C1 segment of cervical spinal cord (tissue), 14 donors: Measurements from ENCODE around the gene CCL20.

ENCODE experiments used
- DNase-seq, 14 donors: peaks; one replicate each; lab custom pipeline; 2025; lab: John Stamatoyannopoulos, UW

CCL20 gene

GRCh38 chr2:227802882-227803281 lies 10.8 kb upstream of the CCL20 start:
- DNase-seq, result no peak

DNA sequence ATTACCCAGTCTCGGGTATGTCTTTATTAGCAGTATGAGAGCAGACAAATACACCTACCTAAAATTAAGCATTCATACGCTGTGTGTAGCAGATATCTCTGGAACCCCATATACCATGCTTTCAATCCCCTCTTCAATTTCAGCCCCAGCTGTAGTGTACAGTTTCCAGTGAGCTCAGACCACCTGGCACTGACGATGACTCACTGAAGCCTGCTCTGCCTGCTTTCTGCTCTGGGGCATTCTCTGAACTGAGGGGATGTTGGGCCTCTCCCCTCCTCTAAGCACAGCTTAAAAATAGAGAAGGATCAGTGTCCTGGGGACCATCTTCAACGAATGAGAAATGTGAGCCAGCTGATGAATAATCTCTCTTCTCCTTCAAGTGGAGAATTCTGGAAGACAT lies 8.7 kb upstream of the CCL20 start:
- DNase-seq, result no peak

DNA sequence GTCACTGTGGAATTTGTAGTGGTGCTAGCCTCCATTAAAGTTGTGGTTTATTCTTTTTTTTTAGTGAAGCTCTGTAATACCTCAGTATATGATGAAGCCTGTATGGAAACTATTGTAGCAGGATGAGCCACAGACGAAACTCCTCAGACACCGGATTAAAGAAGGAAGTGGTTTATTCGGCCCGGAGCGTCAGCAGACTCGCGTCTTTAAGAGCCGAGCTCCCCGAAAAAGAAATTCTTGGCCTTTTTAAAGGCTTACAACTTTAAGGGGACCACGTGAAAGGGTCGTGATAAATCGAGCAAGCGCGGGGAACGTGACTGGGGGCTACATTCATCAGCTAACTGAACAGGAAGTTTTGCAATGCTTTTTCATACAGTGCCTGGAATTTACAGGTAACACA lies 8.1 kb upstream of the CCL20 start:
- DNase-seq, result peak in 7 of 14 donors; percentile 6 to 38 (median 24)

- DNase-seq, result no peak
These were observed 4.7 kb upstream of the CCL20 start for GRCh38 chr2:227808936-227809335.

DNA sequence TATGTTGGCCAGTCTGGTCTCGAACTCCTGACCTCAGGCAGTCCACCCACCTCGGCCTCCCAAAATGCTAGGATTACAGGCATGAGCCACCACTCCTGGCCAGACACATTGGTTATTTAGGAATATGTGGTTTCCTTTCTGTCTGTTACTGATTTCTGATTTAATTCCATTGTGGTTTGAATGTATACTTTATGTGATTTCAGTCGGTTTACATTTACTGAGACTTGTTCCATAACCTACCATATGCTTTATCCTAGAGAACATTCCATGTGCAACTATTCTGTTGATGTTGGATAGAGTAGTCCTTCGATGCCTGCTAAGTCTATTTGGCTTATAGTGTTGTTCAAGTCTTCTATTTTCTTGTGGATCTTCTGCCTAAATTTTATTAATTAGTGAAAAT lies 1.6 kb upstream of the CCL20 start:
- DNase-seq, result no peak

DNA sequence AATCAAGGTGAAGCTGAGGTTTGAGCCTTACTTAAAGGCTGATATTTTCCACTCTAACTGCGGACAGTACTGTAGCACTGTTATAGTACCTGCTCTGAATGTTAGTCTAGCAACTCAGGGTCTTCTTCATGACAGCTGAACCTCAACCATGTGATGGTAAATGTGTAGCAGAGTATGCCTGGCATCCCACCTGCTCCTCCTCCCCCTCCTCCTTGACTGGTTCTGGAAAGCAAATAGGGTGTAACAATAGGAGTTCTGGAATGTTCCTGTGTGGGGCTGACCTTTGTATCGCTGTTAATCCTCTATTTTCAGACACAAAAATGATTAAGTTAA lies 447 bp upstream of the CCL20 start:
- no peak for DNase-seq

DNA sequence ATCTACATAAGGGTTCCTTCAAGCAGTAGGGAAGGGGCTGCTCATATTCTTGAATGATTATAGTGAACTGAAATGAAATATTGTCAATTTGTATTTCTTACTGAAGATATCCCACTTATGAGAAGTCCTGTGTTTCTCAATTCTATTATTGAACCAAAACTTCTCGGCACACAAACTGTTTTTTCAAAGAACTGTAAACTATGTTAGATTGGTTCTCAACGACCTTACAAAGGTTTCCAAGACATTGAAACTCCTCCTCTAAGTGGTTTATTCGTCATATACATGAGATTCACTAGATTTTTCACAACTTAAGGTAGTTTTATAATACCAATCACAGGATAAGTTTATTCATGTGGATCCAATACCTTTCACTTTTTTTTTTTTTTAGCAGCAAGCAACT lies 1.4 kb downstream of the CCL20 start:
- no peak for DNase-seq

DNA sequence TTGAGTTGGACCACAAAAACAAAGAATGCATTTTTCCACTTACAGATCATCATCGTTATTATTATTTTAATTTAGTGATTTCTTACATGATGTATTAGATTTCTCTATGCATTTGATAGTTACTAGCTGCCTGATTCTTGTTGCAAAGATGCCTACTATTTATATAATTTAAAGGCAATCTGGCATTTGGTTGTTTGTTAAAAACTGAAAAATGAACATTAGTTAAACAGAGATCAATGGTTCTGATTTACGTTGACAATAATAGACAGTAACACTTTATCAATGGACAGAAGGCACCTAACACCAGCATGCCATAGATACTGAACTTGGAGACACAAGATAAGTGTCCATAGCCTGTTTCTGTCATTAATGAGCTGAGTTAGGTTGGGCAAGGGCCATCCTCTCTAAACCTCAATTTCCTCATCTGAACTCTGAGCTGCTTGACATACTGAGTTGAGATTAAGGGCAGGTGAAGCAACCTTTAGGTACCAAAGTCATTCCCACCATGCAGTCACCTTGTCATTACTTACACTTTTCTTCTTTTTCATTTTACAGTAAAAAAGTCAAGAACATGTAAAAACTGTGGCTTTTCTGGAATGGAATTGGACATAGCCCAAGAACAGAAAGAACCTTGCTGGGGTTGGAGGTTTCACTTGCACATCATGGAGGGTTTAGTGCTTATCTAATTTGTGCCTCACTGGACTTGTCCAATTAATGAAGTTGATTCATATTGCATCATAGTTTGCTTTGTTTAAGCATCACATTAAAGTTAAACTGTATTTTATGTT lies 3.1 kb downstream of the CCL20 start:
- DNase-seq, result no peak

DNA sequence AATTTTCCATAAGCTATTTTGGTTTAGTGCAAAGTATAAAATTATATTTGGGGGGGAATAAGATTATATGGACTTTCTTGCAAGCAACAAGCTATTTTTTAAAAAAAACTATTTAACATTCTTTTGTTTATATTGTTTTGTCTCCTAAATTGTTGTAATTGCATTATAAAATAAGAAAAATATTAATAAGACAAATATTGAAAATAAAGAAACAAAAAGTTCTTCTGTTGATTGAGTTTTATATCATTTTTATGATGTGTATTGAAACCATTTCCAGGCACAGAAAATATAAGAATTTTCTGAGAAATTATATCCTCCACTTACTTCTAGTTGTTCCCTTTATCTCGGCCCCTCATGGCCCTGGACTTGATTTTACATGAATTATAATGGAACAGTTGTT lies 3.7 kb downstream of the CCL20 start:
- DNase-seq, result no peak

DNA sequence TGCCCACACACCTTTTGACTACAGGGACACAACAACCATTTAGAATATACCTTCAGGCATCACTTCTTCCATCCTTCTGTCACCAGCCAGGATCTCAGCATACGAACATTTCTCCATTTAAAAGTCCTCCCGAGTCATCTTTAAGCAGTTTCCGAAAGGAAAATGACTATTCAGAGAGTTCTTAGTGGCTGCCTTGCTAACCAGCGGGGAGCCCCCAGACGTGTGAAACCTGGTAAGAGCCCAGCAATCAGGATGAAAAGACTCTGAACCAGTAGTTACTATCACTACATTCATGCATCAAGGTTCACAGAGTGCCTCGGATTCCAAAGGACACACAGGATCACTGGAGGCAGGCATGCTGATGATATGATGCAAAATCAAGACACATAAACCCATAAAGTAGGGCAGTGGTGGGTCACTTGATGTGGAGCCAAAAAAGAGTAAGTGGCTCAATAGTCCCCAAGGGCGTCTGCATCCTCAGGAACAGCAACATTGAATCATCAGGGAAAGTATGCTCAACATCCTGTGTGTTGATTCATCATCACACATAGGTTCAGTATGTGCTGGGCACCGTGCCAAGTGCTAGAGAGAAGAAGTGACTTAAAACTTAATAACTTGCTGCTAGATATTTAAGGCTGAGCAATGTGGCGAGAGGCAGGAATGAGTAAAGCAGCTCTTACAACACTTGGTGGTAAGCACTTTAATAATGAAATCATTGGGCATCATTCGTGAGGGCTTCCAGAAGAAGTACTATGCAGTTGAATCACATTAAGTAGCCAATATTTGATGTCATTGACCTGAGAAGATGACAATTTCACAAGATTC lies 4.4 kb downstream of the CCL20 start:
- DNase-seq, result peak in 4 of 14 donors; percentile 5 to 56 (median 28)

DNA sequence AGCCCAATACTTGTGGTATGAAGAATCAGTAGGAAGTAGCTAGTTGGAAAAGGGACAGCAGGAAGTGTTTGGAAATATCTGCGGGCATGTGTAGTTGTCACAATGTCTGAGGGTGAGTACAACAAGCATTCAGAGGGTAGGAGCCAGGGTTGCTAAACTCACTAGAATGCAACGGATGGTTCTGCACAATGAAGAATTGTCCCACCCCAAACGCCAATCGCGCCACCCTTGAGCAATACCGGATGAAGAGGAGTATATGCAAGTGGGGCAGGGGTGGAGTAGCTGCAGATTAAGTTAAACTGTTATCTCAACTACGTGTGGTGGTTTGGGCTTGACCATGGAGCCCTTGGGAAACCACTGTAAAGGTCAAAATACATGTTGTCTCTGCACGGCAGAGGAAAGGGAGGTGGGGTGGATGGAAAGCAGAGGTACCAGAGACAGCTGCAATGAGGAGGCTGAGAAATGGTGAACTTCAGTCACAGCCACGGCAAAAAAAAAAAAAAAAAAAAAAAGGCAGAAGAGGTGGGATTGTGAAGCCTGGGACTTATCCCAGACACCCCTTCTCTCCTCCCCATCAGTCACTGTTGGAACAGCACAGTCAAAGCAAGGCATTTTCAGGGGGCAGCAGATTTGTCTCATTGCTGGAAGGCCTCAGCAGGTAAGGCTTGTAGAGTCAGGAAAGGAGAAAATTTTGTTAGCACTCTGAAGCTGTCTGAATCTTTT lies 5.2 kb downstream of the CCL20 start:
- DNase-seq, result peak in 6 of 14 donors; percentile 2 to 45 (median 20)

GRCh38 chr2:227819398-227819697 lies 5.7 kb downstream of the CCL20 start:
- no peak for DNase-seq

GRCh38 chr2:227821043-227821942 lies 7.7 kb downstream of the CCL20 start:
- DNase-seq, result no peak

DNA sequence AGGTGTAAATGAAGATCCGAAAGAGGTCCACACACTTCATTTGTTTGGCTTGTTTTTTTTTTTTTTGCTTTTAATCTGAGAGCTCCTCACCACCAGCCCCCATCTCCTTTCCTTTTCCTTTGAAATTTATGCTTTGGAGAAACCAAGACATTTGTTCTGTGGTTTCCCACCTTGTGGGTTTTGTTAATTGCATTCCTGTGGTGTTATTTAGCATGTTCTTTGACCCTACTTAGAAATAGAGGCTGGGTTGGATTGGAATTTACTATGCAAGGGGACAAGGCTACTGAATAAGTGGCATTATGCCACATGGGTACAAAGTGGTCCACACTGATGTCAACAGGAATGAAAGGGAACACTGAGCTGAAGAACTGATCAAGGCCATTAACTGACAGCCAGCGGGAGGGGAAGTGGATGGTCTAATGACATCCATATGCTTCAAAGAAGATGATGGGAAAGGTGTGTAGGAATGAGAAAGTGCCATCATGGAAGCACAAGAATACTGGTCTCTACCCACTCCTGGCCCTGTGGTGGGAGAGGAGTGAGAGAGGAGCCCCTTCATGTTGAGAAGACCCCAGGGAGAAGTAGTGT lies 8.9 kb downstream of the CCL20 start:
- no peak for DNase-seq

DNA sequence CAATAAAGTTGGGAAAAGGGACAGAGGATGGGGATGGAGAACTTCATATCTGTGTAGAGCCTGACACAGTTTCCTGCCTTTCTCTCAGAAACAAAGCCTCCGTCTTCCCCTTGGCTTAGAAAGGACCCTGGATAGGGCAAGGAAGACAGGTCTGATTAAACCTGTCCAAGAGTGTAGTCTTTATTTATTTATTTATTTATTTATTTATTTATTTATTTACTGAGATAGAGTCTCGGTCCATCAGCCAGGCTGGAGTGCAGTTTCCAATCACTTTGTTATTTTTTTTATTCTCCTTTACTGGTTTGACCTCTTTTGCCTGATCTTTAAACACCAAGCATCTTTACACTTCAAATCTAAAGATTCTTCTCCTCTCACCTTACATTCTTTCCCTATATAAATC lies 10.3 kb downstream of the CCL20 start:
- DNase-seq, result no peak

DNA sequence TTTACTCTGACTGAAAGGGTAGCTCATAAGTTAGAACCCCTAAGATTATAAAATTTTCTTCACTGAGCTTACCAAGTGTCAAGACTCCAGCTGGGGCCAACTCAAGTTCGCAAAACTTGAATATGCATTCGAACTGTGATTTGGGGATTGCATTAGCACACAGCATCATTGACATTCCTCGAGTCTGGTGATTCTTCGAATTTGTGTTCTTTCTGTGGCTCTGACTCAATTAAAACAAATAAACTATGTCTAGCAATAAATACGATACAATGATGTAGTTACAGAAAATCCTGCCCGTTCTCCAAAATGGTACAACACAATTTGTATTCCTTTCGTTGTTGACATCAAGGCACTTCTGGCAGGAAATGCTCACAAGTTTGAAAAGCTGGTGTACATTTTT lies 11.1 kb downstream of the CCL20 start:
- no peak for DNase-seq

- peak in 9 of 14 donors; percentile 14 to 76 (median 48) for DNase-seq
These were observed 12.4 kb downstream of the CCL20 start for GRCh38 chr2:227826019-227826521.

DNA sequence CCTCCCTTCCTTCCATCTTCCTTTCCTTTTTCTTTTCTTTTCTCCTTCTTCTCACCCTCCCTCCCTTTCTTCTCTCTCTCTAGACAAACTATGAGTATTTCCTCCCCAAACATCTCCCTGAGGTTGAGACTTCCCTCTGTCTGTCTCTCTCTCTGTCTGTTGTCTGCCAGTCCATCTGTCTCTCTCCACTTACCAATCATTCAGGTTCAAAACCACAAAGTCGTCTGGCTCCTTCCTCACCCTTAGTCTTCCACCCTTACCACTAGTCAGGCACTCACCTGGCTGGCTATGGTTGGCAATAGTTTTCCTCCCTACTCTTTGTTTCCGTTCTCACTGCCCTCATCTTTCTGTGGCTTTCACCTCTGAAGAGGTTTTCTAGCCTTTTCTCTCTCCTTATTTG lies 12.9 kb downstream of the CCL20 start:
- DNase-seq, result no peak

DNA sequence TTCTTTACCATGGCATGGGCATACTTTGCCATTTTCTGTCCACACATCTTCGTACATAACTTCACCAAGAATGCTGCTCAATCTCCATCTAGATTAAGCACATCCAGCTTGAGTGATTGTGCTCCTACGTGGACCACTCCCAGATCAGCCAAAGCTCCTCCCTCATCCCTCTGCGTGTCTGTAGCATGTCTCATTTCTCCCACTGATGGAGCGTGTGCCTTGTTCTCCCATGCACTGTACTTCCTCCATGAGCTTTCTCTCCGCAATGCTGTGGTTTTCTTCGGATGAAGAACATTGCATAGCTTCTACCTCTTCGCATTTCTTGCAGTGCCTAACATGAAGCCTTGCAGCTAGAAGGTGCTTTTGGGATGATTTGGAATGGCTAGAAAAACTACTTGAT lies 13.5 kb downstream of the CCL20 start:
- no peak for DNase-seq

DNA sequence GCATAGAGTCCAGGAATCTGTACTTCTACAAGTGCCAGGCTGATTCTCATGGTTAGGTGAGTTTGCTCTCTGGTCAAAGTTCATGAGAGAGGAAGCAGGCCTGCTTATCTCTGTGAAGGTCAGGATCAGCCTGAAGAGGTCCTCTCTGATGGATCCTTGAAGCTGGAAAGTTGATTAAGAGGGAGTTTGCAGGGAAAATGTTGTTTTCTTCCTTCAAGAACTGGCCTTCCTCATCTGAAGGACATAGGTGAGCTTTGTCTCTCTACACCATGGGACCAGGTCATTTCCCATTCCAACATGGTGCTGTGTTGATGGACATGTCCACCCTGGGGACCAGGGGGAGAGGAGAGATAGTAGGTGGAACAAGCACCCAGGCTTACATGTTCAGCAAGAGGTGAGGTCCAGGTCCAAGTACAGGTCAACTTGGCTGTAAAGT lies 14.9 kb downstream of the CCL20 start:
- no peak for DNase-seq

DNA sequence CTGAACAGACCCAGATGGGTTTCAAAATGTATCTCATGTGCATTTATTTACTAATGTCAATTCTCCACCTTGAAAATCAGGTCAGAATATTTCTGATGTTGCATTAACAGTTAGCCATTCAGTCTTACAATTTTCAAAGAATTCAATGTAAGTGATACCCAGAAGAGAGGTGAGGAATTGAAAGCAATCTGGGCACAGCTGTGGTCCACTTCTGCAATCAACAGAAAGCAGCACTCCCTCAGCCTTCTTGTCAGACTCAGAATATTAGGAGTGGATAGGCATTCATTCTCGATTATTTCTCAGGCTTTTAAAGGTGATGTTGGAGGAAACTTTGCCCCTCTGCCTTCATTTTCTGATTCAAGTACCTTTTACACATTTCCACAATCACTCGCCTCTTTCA lies 15.7 kb downstream of the CCL20 start:
- no peak for DNase-seq
